Endothelial cell of umbilical vein (primary cell): ENCODE measurements around the gene NAT16. TPM values are rescaled to one million over a fixed set of nuclear protein-coding genes. Genes with fewer than 3 reads are reported as not detected.

ENCODE experiments used
- BruUV-seq: library from RNA; stranded (reverse); fragments of 400-500 nt; replicated peaks from 2 replicates; lab custom pipeline; 2021; lab: Mats Ljungman, UMichigan
- CTCF ChIA-PET: fragments of 300-600, 350-600 bp; sonication (Branson Sonifier 250); formaldehyde crosslinking; loops from one replicate; lab custom pipeline; 2021; ENCODE audit warnings: antibody characterized with exemption, inconsistent platforms; lab: Charles Lee
- POLR2A ChIA-PET: fragments of 300-600, 350-600 bp; sonication (Branson Sonifier 250); formaldehyde crosslinking; loops from one replicate; lab custom pipeline; 2021; ENCODE audit warnings: antibody characterized with exemption, inconsistent platforms; lab: Charles Lee
- DNase-seq: peaks from one replicate; pipeline ENCODE4 v3.0.0-alpha.2; 2011; ENCODE audit warnings: low read depth, low spot score
- FAIRE-seq: peaks from 2 replicates; lab custom pipeline; 2011; peaks lifted over from hg19 to GRCh38; lab: Jason Lieb, UNC
- H2AFZ ChIP-seq: 2 replicates; pipeline ENCODE4 v1.6.0; 2012; ENCODE audit warnings: low read depth, low read length, control low read depth, inconsistent platforms
- H3K27ac ChIP-seq: 2 replicates; pipeline ENCODE4 v1.5.1; 2011; ENCODE audit warnings: low read depth, mild to moderate bottlenecking, control low read depth, low read length, moderate library complexity; ENCODE audit not compliant: insufficient read depth
- H3K27me3 ChIP-seq, 2 experiments: 2 replicates each; pipeline versions ENCODE4 v1.6.0 to v1.6.1; 2011; ENCODE audit warnings: low read length in 2 of 2, mixed read lengths in 1 of 2; ENCODE audit not compliant: control insufficient read depth in 2 of 2, insufficient read depth in 2 of 2
- H3K36me3 ChIP-seq, 2 experiments: 2 replicates in 1 of 2; 3 replicates in 1 of 2; pipeline ENCODE4 v1.5.1; 2011; ENCODE audit warnings: low read length in 2 of 2, mild to moderate bottlenecking in 1 of 2, moderate library complexity in 1 of 2; ENCODE audit not compliant: control insufficient read depth in 2 of 2, insufficient read depth in 2 of 2; ENCODE audit errors: extremely low read depth in 1 of 2
- H3K4me1 ChIP-seq: 3 replicates; pipeline ENCODE4 v1.5.1; 2011; ENCODE audit warnings: mild to moderate bottlenecking, low read length; ENCODE audit not compliant: control insufficient read depth, insufficient read depth; ENCODE audit errors: extremely low read depth
- H3K4me2 ChIP-seq: 2 replicates; pipeline ENCODE4 v1.6.1; 2011; ENCODE audit warnings: low read length, control low read depth, mixed read lengths; ENCODE audit not compliant: insufficient read depth
- H3K4me3 ChIP-seq, 3 experiments: fragments of 200-600 bp in 1 of 3; sonication (generic), shearing (Covaris generic) in 1 of 3; replicated peaks in 1 of 3; 2 replicates each; pipeline ENCODE4 v1.5.1; 2011 to 2016; ENCODE audit warnings: control low read depth in 3 of 3, low read length in 3 of 3, mild to moderate bottlenecking in 2 of 3, inconsistent platforms in 1 of 3, low read depth in 1 of 3, moderate library complexity in 1 of 3; ENCODE audit not compliant: insufficient read depth in 1 of 3
- H3K79me2 ChIP-seq: 2 replicates; pipeline ENCODE4 v1.6.0; 2012; ENCODE audit warnings: low read length, inconsistent platforms; ENCODE audit not compliant: control insufficient read depth, insufficient read depth
- H3K9ac ChIP-seq: replicated peaks from 2 replicates; pipeline ENCODE3; 2011; ENCODE audit warnings: low read length, control low read depth; ENCODE audit not compliant: insufficient read depth; ENCODE audit errors: extremely low read depth
- H3K9me1 ChIP-seq: replicated peaks from 3 replicates; pipeline ENCODE4 v1.6.0; 2011; ENCODE audit warnings: mild to moderate bottlenecking, low read length; ENCODE audit not compliant: control insufficient read depth, insufficient read depth; ENCODE audit errors: extremely low read depth
- H3K9me3 ChIP-seq: replicated peaks from 2 replicates; pipeline ENCODE4 v1.5.1; 2012; ENCODE audit warnings: low read length, inconsistent platforms; ENCODE audit not compliant: control insufficient read depth, insufficient read depth
- H4K20me1 ChIP-seq: replicated peaks from 2 replicates; pipeline ENCODE3; 2011; ENCODE audit warnings: mild to moderate bottlenecking, low read length; ENCODE audit not compliant: control insufficient read depth, insufficient read depth; ENCODE audit errors: extremely low read depth
- FOS ChIP-seq: IDR thresholded peaks from 2 replicates; pipeline ENCODE4 v1.6.1; 2011; ENCODE audit warnings: mild to moderate bottlenecking, low read length, moderate library complexity, borderline replicate concordance; ENCODE audit not compliant: insufficient read depth
- GATA2 ChIP-seq: IDR thresholded peaks from 2 replicates; pipeline ENCODE4 v1.7.0; 2011; ENCODE audit warnings: low read depth, mild to moderate bottlenecking, moderate library complexity, mixed read lengths, low read length; ENCODE audit not compliant: insufficient read length, insufficient read depth
- JUN ChIP-seq: IDR thresholded peaks from 2 replicates; pipeline ENCODE4 v1.6.1; 2011; ENCODE audit warnings: borderline replicate concordance, low read depth; ENCODE audit not compliant: insufficient read length, insufficient read depth
- MAX ChIP-seq: IDR thresholded peaks from 2 replicates; pipeline ENCODE4 v1.6.1; 2011; ENCODE audit not compliant: insufficient read depth, insufficient read length
- POLR2A ChIP-seq: IDR thresholded peaks from 2 replicates; pipeline ENCODE4 v1.6.1; 2012; ENCODE audit warnings: low read depth, mild to moderate bottlenecking, control low read depth, low read length
- POLR2AphosphoS5 ChIP-seq: IDR thresholded peaks from 2 replicates; pipeline ENCODE4 v1.6.1; 2012; ENCODE audit warnings: low read depth, mild to moderate bottlenecking, control low read depth, low read length, moderate library complexity; ENCODE audit not compliant: insufficient read depth
- dilution Hi-C: fragments of 300-500 bp; cut with MboI; formaldehyde crosslinking; loops from one replicate; pipeline ENCODE4 v1.15.0; 2019; ENCODE audit warnings: low sequenced_read_pairs; ENCODE audit not compliant: extremely low pct_ligation_motif_present
- intact Hi-C: fragments of 100-400 bp; cut with micrococcal nuclease; formaldehyde crosslinking; loops from one replicate; pipeline ENCODE4 v1.10.0; 2022
- polyA plus RNA-seq, 4 experiments: library from polyadenylated mRNA; depleted of rRNA in 3 of 4; stranded (reverse) in 3 of 4; unstranded in 1 of 4; fragments of >200 nt; gene quantifications; 2 replicates each; pipeline versions ENCODE4 v1.2.1 to v1.2.3, GENCODE V29; 2011 to 2012; ENCODE audit warnings: missing spikeins in 1 of 4
- total RNA-seq: library from RNA; stranded (reverse); gene quantifications from 2 replicates; pipeline ENCODE4 v1.2.3, GENCODE V29; 2021

Gene NAT16
- total and polyA plus RNA-seq, 2 donors (not counting 3 experiments of a cell fraction or from before 2014, with no cell fraction given) = not detected

GRCh38 chr7:101134399-101134980, 45.6 kb downstream of the NAT16 start:
- BruUV-seq = no TSS peak
- H3K4me2 ChIP-seq = peak overlapping the region; percentile 14
- no peaks in the 10 kb centered on the region for H4K20me1 ChIP-seq
- H3K4me1 ChIP-seq = peaks cover 57% of the 10 kb centered on the region
- ChIA-PET CTCF (interaction anchor here (0.7 to 3.2 kb wide), 5 partner anchors 9 to 148 kb away, joined by 3 to 12 read pairs (median 7); no protein-coding TSS in a partner anchor), POLR2A (interaction anchor here (0.6 to 5.5 kb wide), 9 partner anchors 12 to 56 kb away, joined by 3 to 26 read pairs (median 6); partner anchors contain the start of gene TRIM56)
- dilution Hi-C loops (no loop called here), intact Hi-C loops (no loop called here)
- no peak overlapping the region for H2AFZ ChIP-seq
- H3K9me1 ChIP-seq = no peaks in the 10 kb centered on the region
- no peak overlapping the region for H3K27ac ChIP-seq
- H3K27me3 ChIP-seq = no peaks in the 10 kb centered on the region
- FAIRE-seq (peak; percentile 8), DNase-seq (peak; percentile 40)
- H3K9me3 ChIP-seq = no peaks in the 10 kb centered on the region
- TF ChIP-seq MAX (no peak), JUN (no peak), FOS (peak; percentile 10), POLR2A (peak; percentile 63)
- peaks cover 35 to 60% of the 10 kb centered on the region in 2 experiments for H3K36me3 ChIP-seq
- H3K79me2 ChIP-seq = peaks cover 22% of the 10 kb centered on the region
- no peak overlapping the region for H3K9ac ChIP-seq
- H3K4me3 ChIP-seq = peak overlapping the region in 1 of 3 experiments; percentile 7

GRCh38 chr7:101133621-101134398, 46.3 kb downstream of the NAT16 start:
- ChIA-PET POLR2A (interaction anchor here (0.6 to 5.5 kb wide), 12 partner anchors 11 to 244 kb away, joined by 3 to 26 read pairs (median 6); partner anchors contain the start of genes TRIM56 and UFSP1), CTCF (interaction anchor here (0.9 to 3.2 kb wide), 6 partner anchors 10 to 59 kb away, joined by 3 to 12 read pairs (median 6); no protein-coding TSS in a partner anchor)
- intact Hi-C loops (no loop called here), dilution Hi-C loops (no loop called here)
- H2AFZ ChIP-seq = no peak overlapping the region
- TF ChIP-seq POLR2A (peak; percentile 91), GATA2 (no peak), POLR2AphosphoS5 (peak; percentile 97)
- no peak for FAIRE-seq
- no peaks in the 10 kb centered on the region for H3K9me1 ChIP-seq
- no peaks in the 10 kb centered on the region for H4K20me1 ChIP-seq
- H3K9me3 ChIP-seq = no peaks in the 10 kb centered on the region
- H3K4me1 ChIP-seq = peaks cover 57% of the 10 kb centered on the region
- H3K9ac ChIP-seq = no peak overlapping the region
- H3K4me3 ChIP-seq = peak overlapping the region in 1 of 3 experiments; percentile 7
- H3K27me3 ChIP-seq = no peaks in the 10 kb centered on the region
- DNase-seq = no peak
- H3K36me3 ChIP-seq = peaks cover 35 to 60% of the 10 kb centered on the region in 2 experiments
- BruUV-seq = no TSS peak
- peak overlapping the region; percentile 14 for H3K4me2 ChIP-seq
- H3K79me2 ChIP-seq = peaks cover 26% of the 10 kb centered on the region
- H3K27ac ChIP-seq = no peak overlapping the region
